Activated T-cell treated with anti-CD3 and anti-CD28 coated beads, Interleukin-2, amount 50 U/mL, for 48 hours (primary cell): Measurements from ENCODE around the gene ADCY9.
"Not testable (repeated sequence)": the region's sequence is repeated elsewhere in the genome, so short reads cannot be mapped to it uniquely, and the experiment has no call there.

ENCODE experiments used
- DNase-seq, 2 experiments: peaks; one replicate each; pipeline ENCODE4 v3.0.0-alpha.2; 2020

ADCY9 gene

DNA sequence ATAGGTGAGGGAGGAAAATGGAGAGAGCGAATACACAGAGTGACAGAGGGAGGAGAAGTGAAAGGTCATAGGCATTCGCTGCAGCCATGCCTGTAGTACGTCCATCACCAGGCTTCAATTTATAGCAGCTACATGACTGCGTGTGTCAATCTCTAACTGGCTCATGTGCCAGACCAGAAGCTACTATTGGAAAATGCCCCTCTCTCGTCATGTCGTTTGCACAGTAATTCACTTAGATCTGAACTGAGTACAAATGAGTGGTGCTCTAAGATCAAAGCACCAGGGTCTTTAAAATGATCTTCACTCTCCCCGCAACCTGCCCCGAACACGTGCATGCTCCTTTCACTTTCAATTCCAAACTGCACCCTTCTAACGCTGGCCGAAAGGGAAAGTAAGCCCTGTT is 51.3 kb downstream of the ADCY9 start:
- peak in 1 of 2 experiments; percentile 37 for DNase-seq

- no peak for DNase-seq
Measured at GRCh38 chr16:4062212-4062802, 53.9 kb downstream of the ADCY9 start.

- DNase-seq: no peak
Measured at GRCh38 chr16:4060823-4061222, 55.4 kb downstream of the ADCY9 start.

DNA sequence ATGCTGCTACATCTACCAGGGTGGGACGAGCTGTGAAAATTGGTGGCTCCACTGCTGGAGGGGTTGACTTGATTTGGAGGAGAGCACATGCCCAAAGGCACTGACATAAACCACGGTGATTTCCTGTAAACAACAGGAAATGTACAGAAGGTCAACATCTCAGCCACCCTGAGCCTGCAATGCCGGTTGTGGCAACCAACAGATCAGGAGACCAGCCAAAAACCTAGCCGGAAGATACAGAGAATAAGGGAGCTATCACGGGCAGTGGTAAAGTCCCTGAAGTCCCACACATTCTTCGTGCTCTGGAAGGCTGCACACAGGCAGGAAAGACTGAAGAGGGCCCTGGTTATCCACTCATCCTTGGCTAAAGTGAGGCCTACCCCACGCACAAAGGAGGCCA is 56.2 kb downstream of the ADCY9 start:
- DNase-seq: no peak

DNA sequence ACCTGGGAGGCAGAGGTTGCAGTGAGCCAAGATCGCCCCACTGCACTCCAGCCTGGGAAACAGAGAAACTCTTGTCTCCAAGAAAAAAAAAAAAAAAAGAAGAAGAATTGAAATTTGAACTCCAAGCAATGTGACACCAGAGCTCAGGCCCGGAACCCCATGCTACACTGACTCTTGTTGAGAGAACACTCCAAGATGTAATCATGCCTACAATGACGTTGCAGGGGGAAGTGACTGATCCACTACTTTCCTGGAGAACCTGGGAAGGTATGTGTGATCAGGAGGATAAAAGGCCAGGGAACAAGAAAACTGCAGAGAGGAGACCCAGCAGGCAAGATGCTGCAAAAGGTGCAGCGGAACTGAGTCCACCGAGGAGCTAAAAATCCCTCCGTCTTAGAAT is 57.9 kb downstream of the ADCY9 start:
- DNase-seq: no peak

- no peak for DNase-seq
Measured at GRCh38 chr16:4057439-4057877, 58.8 kb downstream of the ADCY9 start.

DNA sequence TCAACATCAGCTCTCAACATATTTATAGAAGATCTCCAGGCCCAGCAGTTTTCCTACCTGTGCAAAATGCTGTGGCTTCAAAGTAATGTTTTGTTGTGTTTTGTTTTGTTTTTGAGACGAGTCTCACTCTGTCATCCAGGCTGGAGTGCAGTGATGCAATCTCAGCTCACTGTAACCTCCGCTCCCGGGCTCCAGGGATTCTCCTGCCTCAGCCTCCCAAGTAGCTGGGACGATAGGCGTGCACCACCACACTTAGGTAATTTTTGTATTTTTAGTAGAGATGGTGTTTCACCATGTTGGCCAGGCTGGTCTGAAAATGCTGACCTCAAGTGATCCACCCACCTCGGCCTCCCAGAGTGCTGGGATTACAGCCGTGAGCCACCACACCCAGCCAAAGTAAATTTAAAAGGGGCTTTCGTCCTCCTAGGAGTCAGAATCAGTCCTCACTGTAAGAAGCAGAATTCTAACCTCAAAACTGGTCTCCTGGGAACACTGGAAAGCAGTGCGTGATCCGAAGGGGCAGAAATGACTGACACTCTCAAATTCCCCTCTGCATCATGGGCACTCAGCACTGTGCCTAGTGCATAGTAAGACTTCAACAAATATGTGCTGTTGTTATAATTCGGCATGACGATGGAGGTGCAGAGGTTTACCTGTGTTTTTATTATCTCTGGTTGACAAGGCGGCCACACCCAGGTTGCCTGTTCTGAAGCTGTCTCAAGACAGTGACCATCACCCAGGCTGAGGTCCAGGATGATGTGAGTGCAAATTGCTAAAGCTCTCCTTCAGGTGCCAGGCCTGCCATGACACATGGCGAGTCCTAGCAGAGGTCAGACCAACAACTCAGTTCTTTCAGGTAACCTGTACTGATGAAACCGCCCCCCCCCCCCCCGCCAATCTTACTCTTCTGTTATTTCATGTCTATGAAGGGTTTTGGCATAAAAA is 59.8 kb downstream of the ADCY9 start:
- DNase-seq: no peak

DNA sequence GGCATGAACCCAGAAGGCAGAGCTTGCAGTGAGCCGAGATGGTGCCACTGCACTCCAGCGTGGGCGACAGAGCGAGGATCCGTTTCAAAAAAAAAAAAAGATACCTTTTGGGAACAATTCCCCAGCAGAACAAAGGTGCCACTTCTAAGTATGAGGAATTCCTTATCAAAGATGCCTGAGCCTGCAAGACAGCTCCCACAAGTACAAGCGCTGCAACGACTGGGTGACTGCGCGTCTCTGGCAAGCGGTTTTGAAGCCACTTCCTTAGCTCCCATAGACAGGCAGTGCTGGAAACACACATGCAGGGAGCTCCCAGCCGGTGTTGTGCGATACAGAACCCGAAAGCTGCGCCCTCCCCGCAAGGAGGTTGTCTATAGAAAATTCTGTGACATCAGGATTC is 60.5 kb downstream of the ADCY9 start:
- DNase-seq: no peak

DNA sequence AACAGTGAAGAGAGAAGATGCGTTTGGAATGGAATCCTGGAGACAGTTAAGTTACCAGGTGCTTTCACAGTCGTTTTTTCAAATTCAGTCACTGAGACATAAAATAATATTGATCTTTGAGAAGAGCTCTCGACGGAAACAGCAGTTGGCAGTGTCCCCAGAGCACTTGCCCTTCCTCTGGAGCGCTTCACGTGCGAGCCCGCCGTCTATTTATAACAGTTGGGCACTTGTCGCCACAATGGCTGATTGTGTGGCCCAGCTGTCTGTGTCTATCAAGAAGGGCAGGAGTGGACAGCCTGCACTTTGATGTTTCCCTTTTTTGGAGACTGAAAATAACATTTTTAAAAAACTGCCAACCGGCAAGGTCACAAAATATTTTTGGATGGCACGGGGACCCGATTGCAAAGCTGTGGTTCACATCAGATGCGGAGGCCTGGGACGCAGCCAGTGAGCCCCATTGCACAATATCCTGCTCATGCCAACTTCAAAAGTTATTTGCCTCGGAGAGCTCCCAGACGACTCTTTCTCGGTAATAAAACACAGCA is 62.9 kb downstream of the ADCY9 start:
- DNase-seq: no peak

DNA sequence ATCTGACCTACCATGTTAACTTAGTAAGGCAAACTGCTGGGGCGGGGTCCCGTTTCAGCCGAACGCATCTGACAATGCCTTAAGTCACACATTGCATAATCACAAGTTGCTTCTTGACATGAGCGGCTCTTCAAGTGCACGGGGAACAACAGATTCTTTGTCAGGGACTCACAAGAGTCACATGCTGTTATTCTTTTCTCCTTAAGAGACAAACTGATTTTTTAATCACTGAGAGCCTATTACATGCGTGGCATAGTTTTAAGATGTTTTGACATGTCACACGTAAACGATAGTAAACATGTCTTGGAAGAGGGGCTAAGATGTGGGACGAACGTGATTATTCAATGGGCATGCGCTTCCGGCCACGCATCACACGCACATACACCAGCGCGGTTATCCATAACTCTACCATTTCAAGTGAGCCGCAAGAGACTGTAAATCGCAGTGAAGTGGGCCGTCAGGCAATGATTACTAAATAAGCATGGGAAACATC is 63.4 kb downstream of the ADCY9 start:
- no peak for DNase-seq

- no peak for DNase-seq
Measured at GRCh38 chr16:4052096-4052495, 64.1 kb downstream of the ADCY9 start.

GRCh38 chr16:4051591-4051990 is 64.7 kb downstream of the ADCY9 start:
- DNase-seq: no peak

- no peak for DNase-seq
Measured at GRCh38 chr16:4049031-4049430, 67.2 kb downstream of the ADCY9 start.

DNA sequence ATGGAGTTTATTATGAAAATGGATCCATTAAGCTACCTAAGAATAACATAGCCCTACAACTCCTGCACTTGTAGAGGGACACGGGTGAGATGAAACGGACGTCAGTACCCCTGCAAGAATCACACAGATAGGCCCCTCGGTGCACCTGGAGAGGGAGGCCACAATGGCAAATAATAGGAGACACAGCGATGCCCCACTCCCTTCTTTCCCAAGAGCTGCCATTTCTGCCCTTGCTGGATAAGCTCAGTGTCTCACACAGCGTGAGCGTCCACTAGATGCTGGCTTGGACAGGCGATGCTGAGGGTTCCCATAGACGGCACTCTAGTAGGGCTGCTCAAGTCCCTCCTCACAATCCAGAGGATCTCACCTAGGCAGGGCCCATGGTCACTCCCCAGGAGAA is 67.8 kb downstream of the ADCY9 start:
- no peak for DNase-seq

- DNase-seq: no peak
Measured at GRCh38 chr16:4046221-4046620, 70.0 kb downstream of the ADCY9 start.

DNA sequence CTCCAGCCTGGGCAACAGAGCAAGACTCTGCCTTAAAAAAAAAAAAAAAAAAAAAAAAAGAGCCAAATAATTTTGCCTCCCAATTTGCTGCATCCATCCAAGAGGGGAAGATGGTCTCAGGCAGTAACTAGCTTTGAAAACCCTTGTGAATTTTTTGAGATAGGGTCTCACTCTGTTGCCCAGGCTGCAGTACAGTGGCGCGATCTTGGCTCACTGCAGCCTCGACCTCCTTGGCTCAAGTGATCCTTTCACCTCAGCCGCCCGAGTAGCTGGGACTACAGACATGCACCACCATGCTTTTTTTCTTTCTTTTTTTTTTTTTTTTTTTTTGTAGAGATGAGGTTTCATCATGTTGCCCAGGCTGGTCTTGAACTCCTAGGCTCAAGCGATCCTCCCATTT is 70.7 kb downstream of the ADCY9 start:
- not testable (repeated sequence) for DNase-seq

DNA sequence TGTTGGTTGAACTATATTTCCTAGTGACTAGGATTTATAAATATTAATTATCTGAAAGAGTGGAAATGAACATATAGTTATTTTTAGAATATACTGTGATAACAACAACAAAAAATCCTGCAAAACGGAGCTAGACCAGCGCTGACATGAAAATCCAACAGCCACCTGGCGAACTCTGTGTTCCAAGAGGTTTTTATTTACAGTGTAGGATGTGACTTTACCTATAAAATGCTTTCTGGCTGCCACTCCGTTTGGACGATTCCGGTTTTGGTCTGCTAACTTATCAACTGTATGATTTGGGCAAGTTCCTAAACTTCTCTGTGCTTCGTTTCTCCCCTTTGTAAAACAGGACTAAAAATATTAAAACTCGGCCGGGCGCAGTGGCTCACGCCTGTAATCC is 73.7 kb downstream of the ADCY9 start:
- no peak for DNase-seq

DNA sequence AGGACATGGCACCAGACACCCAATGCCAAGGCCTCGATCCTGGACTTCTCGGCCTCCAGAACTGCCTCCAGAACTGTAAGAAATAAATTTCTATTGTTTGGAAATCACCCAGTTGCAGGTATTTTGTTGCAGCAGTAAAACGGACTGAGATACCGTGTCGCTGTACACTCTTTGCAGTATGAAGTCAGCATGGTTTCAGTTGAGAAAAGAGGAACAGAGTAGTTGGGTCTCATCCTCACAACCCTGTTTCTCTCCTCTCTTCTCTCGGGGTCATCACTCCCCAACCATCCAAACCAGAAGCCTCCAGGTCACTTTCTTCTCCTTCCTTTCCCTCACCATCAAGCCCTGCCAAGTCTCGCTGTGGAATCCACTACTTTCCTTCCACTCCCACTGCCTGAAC is 77.8 kb downstream of the ADCY9 start:
- no peak for DNase-seq

- not testable (repeated sequence) for DNase-seq
Measured at GRCh38 chr16:4036952-4037351, 79.3 kb downstream of the ADCY9 start.

GRCh38 chr16:4034963-4035362 is 81.3 kb downstream of the ADCY9 start:
- no peak for DNase-seq

DNA sequence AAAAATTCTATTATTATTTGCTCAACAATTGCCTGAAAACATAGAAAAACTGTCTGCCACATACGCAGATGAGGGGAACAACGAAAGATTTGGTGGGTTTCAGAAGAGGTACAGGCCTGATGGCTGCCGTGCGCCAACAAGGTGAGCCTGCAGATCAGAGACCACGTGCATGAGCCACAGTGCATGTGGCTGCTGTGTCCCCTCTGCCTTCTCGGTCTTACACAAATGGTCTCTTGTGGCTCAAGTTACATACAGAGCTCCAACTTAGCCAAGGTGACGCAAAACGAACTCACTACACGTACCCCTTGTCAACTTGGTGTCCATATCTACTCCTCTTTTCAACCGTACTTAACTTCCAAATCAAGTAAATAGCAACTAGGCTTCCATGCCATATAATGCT is 82.3 kb downstream of the ADCY9 start:
- DNase-seq: no peak

DNA sequence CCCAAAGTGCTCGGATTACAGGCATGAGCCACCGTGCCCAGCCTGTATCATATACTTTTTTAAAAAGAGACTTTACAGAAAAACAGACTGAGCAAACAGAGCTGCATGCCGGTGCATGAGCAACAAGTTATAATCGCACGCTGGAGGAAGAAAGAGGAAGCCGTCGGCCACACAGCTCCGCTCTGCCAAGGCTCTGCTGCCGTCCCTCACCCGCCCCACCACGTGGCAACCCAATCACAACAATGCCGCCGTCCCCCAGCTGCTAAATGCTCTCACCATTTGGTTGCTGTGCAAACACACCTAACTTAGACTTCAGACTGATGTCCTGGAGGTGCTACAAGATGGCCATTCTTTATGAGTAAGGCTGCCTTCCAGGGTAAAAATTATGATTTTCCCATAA is 83.5 kb downstream of the ADCY9 start:
- DNase-seq: peak; percentile 18 to 24

DNA sequence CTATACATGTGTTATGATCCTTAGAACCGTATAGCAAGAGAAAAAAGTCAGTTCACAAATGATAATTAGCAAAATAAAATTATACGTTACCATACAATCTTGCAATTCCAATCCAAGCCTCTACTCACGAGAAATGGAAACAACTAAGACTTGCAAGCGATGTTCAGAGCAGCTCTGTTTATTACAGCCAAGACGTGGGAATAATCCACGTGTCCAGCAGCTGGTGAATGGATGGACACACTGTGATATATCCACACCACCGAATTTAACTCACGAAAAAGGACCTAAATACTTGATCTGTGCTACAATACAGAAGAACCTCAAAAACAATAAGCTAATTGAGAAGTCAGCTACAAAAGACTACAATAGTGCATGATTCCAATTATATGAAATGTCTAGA is 88.1 kb downstream of the ADCY9 start:
- DNase-seq: no peak

DNA sequence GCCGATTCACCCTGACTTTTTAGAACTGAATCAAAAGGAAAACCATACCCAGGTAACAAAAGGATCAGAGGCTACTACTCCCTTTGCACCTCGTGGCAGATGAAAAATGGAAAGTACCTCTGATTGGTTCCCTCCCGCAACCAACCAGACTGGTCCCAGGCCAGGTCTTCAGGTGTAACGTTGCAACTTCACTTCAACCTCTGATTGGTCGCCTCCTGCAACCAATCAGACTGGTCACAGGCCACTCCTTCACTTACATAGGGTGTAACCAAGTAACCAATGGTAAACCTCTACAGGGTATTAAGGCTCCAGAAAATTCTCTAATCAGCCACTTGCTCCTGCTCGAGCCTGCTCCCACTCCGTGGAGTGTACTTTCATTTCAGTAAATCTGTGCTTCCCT is 89.4 kb downstream of the ADCY9 start:
- no peak for DNase-seq
